HG03442 (cell line): ENCODE measurements around the gene COL17A1.

Experiments used
- ATAC-seq: cut with Tn5 transposase; IDR thresholded peaks from one replicate; pipeline ENCODE4 v1.9.1; 2021; ENCODE audit warnings: mild to moderate bottlenecking, moderate library complexity; ENCODE audit not compliant: unreplicated experiment

COL17A1 gene

DNA sequence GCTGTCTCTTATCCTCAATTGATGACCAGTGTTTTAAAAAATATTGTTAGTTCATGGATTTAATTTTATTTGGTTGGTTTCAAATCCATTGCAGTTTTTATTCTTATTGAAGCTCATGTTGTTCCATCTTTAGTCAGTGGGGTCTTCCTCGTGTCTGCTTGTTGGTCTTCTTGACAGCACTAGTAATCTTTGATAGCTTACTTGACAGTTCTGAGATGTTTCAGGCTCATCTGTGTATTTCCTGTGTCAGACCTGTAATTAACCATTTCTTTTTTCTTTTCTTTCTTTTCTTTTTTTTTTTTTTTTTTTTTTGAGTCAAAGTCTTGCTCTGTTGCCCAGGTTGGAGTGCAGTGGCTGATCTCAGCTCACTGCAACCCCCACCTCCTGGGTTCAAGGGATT, 90.5 kb downstream of the COL17A1 start:
- ATAC-seq, result no peak

DNA sequence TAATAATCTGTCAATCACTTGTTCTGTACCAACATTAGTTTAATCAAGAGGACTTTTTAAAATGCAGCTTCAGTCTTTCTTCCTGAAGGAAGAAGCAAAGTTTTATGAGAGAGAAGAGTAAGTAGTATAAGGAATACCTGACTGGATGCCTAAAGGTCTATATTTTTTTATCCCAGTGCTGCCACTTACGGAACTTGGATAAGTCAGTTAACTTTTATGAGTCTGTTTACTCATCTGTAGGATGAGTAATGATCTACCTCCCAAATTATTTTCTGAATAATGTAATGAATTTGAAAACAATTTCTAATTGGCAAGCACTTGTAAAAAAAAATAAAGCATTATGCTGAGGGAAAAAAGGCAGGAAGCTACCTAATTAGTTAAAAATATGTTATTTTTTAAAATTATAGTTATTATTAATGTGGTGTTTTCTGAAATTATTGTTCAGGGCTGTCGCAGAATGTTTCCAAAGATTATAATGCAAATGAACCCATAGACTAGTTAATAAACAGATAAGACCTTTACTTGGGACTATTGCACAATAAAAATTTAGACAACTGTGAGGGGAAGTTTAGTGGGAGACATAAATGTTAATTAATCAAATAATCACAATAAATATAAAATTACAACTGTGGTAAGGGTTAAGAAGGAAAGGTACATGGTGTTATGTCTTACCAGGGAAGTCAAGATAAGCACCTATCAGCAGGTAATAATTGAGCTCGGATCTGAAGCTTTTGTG, 94.1 kb downstream of the COL17A1 start:
- no peak for ATAC-seq

DNA sequence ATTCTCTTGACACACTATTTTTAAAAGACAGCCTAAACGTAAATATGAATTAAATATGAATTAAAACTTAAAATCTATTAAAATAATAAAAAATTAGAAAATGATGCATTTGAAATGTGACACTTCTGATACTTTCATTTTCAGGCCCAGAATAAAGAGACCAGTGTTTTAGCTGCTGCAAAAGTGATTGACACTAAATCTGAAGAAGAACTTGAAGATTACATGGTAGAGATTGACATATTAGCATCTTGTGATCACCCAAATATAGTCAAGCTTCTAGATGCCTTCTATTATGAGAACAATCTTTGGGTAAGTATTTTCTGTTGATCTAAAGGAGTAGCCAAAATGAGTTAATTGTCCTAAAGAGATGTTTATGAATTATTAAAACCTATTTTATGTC, 95.1 kb downstream of the COL17A1 start:
- no peak for ATAC-seq

DNA sequence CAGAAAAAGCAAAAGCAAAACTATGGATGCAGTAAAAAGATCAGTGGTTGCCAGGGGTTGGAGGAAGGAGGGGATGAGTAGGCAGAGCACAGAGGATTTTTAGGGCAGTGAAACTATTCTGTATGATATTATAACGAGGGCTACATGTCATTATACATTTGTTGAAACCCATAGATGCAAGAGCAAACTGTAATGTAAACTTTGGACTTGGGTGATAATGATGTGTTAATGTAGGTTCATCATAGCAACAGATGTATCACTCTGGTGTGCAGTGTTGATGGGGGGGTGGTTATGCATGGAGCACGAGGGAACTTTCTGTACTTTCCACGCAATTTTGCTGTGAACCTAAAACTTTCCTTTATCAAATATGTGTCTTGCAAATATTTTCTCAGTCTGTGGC, 95.6 kb downstream of the COL17A1 start:
- ATAC-seq, result no peak

DNA sequence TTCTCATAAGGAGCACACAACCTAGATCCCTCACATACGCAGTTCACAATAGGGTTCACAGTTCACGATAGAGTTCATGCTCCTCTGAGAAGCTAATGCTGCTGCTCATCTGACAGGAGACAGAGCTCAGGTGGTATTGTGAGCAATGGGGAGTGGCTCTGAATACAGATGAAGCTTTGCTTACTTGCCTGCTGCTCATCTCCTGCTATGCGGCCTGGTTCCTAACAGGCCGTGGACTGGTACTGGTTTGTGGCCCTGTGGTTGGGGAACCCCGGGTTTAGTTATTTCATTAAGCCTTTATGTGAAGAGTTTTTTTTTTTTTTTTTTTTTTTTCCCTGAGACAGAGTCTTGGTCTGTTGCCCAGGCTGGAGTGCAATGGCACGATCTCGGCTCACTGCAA, 99.3 kb downstream of the COL17A1 start:
- no peak for ATAC-seq

DNA sequence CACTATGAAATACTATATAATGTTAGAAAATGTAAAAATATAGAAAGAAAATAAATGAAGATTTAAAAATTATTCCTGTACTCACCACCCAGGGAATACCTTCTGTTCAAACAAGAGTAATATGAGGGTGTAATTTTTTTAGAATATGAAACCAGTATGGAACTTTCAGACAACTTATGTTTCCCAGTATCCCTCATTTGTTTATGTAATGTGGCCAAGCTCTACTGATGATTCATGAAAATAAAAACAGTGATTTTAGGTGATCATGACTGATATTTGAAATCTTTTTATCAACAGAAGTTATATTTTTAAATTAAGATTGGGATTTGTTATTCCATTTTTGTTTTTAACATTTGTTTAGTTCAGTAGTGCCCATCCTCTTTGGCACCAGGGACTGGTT, 100.0 kb downstream of the COL17A1 start:
- ATAC-seq, result no peak

DNA sequence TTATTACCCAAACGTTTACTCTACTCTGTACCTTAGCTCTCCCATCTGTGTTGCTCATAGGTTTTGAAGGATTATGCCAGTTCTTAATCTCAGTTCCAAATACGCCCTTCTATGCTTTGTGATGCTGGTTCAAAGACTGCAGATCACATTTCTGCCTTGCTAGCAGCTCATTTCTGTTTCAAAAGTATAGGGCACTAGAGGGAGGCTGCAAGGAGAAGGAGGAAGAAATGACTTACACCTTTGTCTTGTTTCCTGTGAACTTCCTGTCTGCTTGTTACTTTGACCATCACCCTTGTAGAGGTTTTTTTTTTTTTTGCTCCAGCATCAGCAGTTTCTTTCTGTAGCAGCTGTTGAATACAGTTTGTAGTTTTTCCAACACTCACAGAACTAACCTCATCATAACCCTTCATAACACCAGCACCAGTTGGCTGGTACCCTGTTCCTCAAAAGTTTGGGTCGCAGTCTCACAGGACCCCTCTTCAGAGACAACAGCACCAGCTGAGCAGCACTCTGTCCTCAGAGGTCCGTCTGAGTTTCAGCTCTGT, 102.2 kb downstream of the COL17A1 start:
- peak; percentile 86 for ATAC-seq

DNA sequence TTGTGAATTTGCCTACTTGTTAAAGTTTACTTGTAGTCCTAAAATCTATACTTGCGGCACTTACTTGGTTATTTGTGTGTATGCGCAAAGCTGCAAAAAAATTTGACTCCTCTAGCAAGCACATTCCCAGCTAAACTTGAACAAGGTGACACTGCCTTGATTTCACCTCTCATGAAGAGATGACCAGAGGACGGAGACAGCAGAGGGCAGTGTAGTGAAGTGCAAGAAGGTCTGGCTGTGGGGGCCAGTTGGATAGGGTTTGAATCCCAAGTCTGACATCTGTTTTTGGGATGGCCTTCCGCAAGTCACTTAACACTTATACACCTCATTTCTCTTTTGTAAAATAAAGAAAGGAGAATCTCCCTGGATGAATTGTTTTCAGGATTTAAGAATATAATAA, 103.0 kb downstream of the COL17A1 start:
- no peak for ATAC-seq
